Measurements from ENCODE around the gene CEACAM16. TPM values are rescaled to one million over a fixed set of nuclear protein-coding genes. Genes with fewer than 3 reads are reported as not detected.

Gene CEACAM16
- total RNA-seq, 1 experiment from 2014 or later: not detected

GRCh38 chr19:44729516-44730033 lies 30.6 kb downstream of the CEACAM16 start:
- Histone ChIP-seq H3K9me2 (ENCODE audit: insufficient read depth) (no peaks in the 10 kb centered on the region), H4K20me1 (ENCODE audit: insufficient read depth) (no peaks in the 10 kb centered on the region), H3K4me1 (replicated peaks; ENCODE audit: insufficient read depth) (peaks cover 26% of the 10 kb centered on the region), H3K27ac (no peak overlapping the region), H3K27me3 (ENCODE audit: insufficient read depth, low read depth) (no peaks in the 10 kb centered on the region), H3F3A (ENCODE audit: insufficient read depth, low read depth) (peaks cover 25% of the 10 kb centered on the region), H2AFZ (no peak overlapping the region), H3K36me3 (ENCODE audit: low read depth) (no peaks in the 10 kb centered on the region), H3K4me2 (no peak overlapping the region), H3K79me2 (ENCODE audit: low read depth) (no peaks in the 10 kb centered on the region), H3K9me3 (ENCODE audit: insufficient read depth, low read depth) (no peaks in the 10 kb centered on the region), H3K4me3 (no peak overlapping the region)
- ChIA-PET CTCF (no interaction called here), POLR2A (ENCODE audit: unreplicated experiment) (interaction anchor here (0.8 kb wide), 1 partner anchor 47 kb away, joined by 6 read pairs; no protein-coding TSS in a partner anchor)
- TF ChIP-seq EZH2 (IDR thresholded peaks at IDR 0.05; ENCODE audit: low read depth) (no peak), CTCF (conservative IDR thresholded peaks at IDR 0.05) (no peak)
- intact Hi-C loops (cut with micrococcal nuclease; ENCODE audit: unreplicated experiment): no loop called here
- BruUV-seq (replicated peaks): no TSS peak
- DNase-seq: no peak

- no peak for TF ChIP-seq EZH2 (IDR thresholded peaks at IDR 0.05; ENCODE audit: low read depth)
- no peak for TF ChIP-seq CTCF (conservative IDR thresholded peaks at IDR 0.05)
- no peak overlapping the region for H3K27ac ChIP-seq
- H3K9me3 ChIP-seq (ENCODE audit: insufficient read depth, low read depth): no peaks in the 10 kb centered on the region
- H3K9me2 ChIP-seq (ENCODE audit: insufficient read depth): no peaks in the 10 kb centered on the region
- H2AFZ ChIP-seq: no peak overlapping the region
- H3K36me3 ChIP-seq (ENCODE audit: low read depth): no peaks in the 10 kb centered on the region
- no peaks in the 10 kb centered on the region for H3K79me2 ChIP-seq (ENCODE audit: low read depth)
- no peak overlapping the region for H3K4me3 ChIP-seq
- intact Hi-C loops (cut with micrococcal nuclease; ENCODE audit: unreplicated experiment): no loop called here
- ChIA-PET POLR2A (ENCODE audit: unreplicated experiment) (no interaction called here), CTCF (interaction anchor here (0.6 kb wide), 1 partner anchor 10 kb away, joined by 3 read pairs; no protein-coding TSS in a partner anchor)
- peaks cover 25% of the 10 kb centered on the region for H3F3A ChIP-seq (ENCODE audit: insufficient read depth, low read depth)
- H4K20me1 ChIP-seq (ENCODE audit: insufficient read depth): no peaks in the 10 kb centered on the region
- BruUV-seq (replicated peaks): no TSS peak
- H3K27me3 ChIP-seq (ENCODE audit: insufficient read depth, low read depth): no peaks in the 10 kb centered on the region
- H3K4me1 ChIP-seq (replicated peaks; ENCODE audit: insufficient read depth): peaks cover 27% of the 10 kb centered on the region
- no peak for DNase-seq
- no peak overlapping the region for H3K4me2 ChIP-seq
Observed at GRCh38 chr19:44731081-44731480, 32.1 kb downstream of the CEACAM16 start.

GRCh38 chr19:44731622-44732021 lies 32.7 kb downstream of the CEACAM16 start:
- no peaks in the 10 kb centered on the region for H3K27me3 ChIP-seq (ENCODE audit: insufficient read depth, low read depth)
- BruUV-seq (replicated peaks): no TSS peak
- ChIA-PET CTCF (interaction anchor here (0.6 kb wide), 1 partner anchor 10 kb away, joined by 3 read pairs; no protein-coding TSS in a partner anchor), POLR2A (ENCODE audit: unreplicated experiment) (no interaction called here)
- no peak overlapping the region for H3K4me2 ChIP-seq
- H3K79me2 ChIP-seq (ENCODE audit: low read depth): no peaks in the 10 kb centered on the region
- TF ChIP-seq EZH2 (IDR thresholded peaks at IDR 0.05; ENCODE audit: low read depth) (no peak), CTCF (conservative IDR thresholded peaks at IDR 0.05) (no peak)
- H2AFZ ChIP-seq: no peak overlapping the region
- no peaks in the 10 kb centered on the region for H3K36me3 ChIP-seq (ENCODE audit: low read depth)
- no peaks in the 10 kb centered on the region for H3K9me3 ChIP-seq (ENCODE audit: insufficient read depth, low read depth)
- no peaks in the 10 kb centered on the region for H4K20me1 ChIP-seq (ENCODE audit: insufficient read depth)
- H3F3A ChIP-seq (ENCODE audit: insufficient read depth, low read depth): peaks cover 25% of the 10 kb centered on the region
- H3K4me1 ChIP-seq (replicated peaks; ENCODE audit: insufficient read depth): peaks cover 23% of the 10 kb centered on the region
- H3K27ac ChIP-seq: no peak overlapping the region
- DNase-seq: no peak
- intact Hi-C loops (cut with micrococcal nuclease; ENCODE audit: unreplicated experiment): no loop called here
- H3K4me3 ChIP-seq: no peak overlapping the region
- no peaks in the 10 kb centered on the region for H3K9me2 ChIP-seq (ENCODE audit: insufficient read depth)
